Parathyroid adenoma (tissue), 2 donors: Measurements from ENCODE around the gene OSR1.

Experiments used
- H2AFZ ChIP-seq: fragments of 300-600 bp; sonication (generic); one replicate; pipeline ENCODE4 v1.7.0; 2017; ENCODE audit warnings: antibody characterized with exemption, mild to moderate bottlenecking
- H3K27ac ChIP-seq: fragments of 300-600 bp; sonication (generic); one replicate; pipeline ENCODE4 v1.7.0; 2017
- H3K27me3 ChIP-seq: fragments of 300-600 bp; sonication (generic); one replicate; pipeline ENCODE4 v1.7.0; 2017; ENCODE audit warnings: low read length; ENCODE audit not compliant: control insufficient read depth, insufficient read depth
- H3K36me3 ChIP-seq: fragments of 300-600 bp; sonication (generic); one replicate; pipeline ENCODE4 v1.7.0; 2017; ENCODE audit warnings: low read length; ENCODE audit not compliant: control insufficient read depth, insufficient read depth
- H3K4me1 ChIP-seq: fragments of 300-600 bp; sonication (generic); one replicate; pipeline ENCODE4 v1.7.0; 2017; ENCODE audit warnings: control low read depth
- H3K4me2 ChIP-seq: fragments of 300-600 bp; sonication (generic); one replicate; pipeline ENCODE4 v1.7.0; 2017; ENCODE audit warnings: low read length
- H3K4me3 ChIP-seq: fragments of 300-600 bp; sonication (generic); one replicate; pipeline ENCODE4 v1.7.0; 2017; ENCODE audit warnings: low read depth, low read length
- H3K79me2 ChIP-seq: fragments of 300-600 bp; sonication (generic); one replicate; pipeline ENCODE4 v1.7.0; 2017; ENCODE audit warnings: control low read depth
- H3K9ac ChIP-seq: fragments of 300-600 bp; sonication (generic); one replicate; pipeline ENCODE4 v1.7.0; 2017; ENCODE audit warnings: mild to moderate bottlenecking
- H3K9me3 ChIP-seq: fragments of 300-600 bp; sonication (generic); one replicate; pipeline ENCODE4 v1.7.0; 2017; ENCODE audit warnings: low read length; ENCODE audit not compliant: control insufficient read depth
- CTCF ChIP-seq: fragments of 300-600 bp; sonication (generic); IDR thresholded peaks from one replicate; pipeline ENCODE4 v1.7.0; 2017; ENCODE audit warnings: antibody characterized with exemption, mild to moderate bottlenecking
- donor health status: primary hyperparathyroidism.

The OSR1 gene

GRCh38 chr2:19346983-19347618, 11.3 kb downstream of the OSR1 start:
- H3K9me3 ChIP-seq = no peaks in the 10 kb centered on the region
- H3K4me1 ChIP-seq = peaks cover 4% of the 10 kb centered on the region
- H3K79me2 ChIP-seq = peaks cover 4% of the 10 kb centered on the region
- H3K27me3 ChIP-seq = peaks cover 8% of the 10 kb centered on the region
- H3K4me3 ChIP-seq = peak overlapping the region; percentile 80
- H3K4me2 ChIP-seq = peak overlapping the region; percentile 70
- H2AFZ ChIP-seq = peak overlapping the region; percentile 97
- peak overlapping the region; percentile 87 for H3K27ac ChIP-seq
- no peaks in the 10 kb centered on the region for H3K36me3 ChIP-seq
- no peak for TF ChIP-seq CTCF
- peak overlapping the region; percentile 68 for H3K9ac ChIP-seq

- Histone ChIP-seq H2AFZ (no peak overlapping the region), H3K27ac (no peak overlapping the region), H3K36me3 (no peaks in the 10 kb centered on the region), H3K4me1 (no peaks in the 10 kb centered on the region), H3K9ac (no peak overlapping the region), H3K79me2 (peaks cover 5% of the 10 kb centered on the region), H3K4me2 (no peak overlapping the region), H3K27me3 (no peaks in the 10 kb centered on the region), H3K9me3 (no peaks in the 10 kb centered on the region), H3K4me3 (no peak overlapping the region)
- no peak for TF ChIP-seq CTCF
Measured at GRCh38 chr2:19337742-19338141, 20.7 kb downstream of the OSR1 start.

- H2AFZ ChIP-seq = no peak overlapping the region
- no peak overlapping the region for H3K4me3 ChIP-seq
- no peaks in the 10 kb centered on the region for H3K27me3 ChIP-seq
- H3K9me3 ChIP-seq = no peaks in the 10 kb centered on the region
- H3K4me2 ChIP-seq = no peak overlapping the region
- H3K4me1 ChIP-seq = no peaks in the 10 kb centered on the region
- no peaks in the 10 kb centered on the region for H3K36me3 ChIP-seq
- H3K79me2 ChIP-seq = peaks cover 6% of the 10 kb centered on the region
- H3K27ac ChIP-seq = no peak overlapping the region
- TF ChIP-seq CTCF = no peak
- H3K9ac ChIP-seq = no peak overlapping the region
Measured at GRCh38 chr2:19337202-19337601, 21.2 kb downstream of the OSR1 start.

- no peak overlapping the region for H3K4me3 ChIP-seq
Measured at GRCh38 chr2:19336781-19337180, 21.6 kb downstream of the OSR1 start.

More at GRCh38 chr2:19336781-19337180, 21.6 kb downstream of the OSR1 start:
- H3K79me2 ChIP-seq = peaks cover 6% of the 10 kb centered on the region
- no peaks in the 10 kb centered on the region for H3K9me3 ChIP-seq
- no peaks in the 10 kb centered on the region for H3K27me3 ChIP-seq
- no peak overlapping the region for H3K4me2 ChIP-seq
- H3K4me1 ChIP-seq = no peaks in the 10 kb centered on the region
- no peaks in the 10 kb centered on the region for H3K36me3 ChIP-seq
- H3K27ac ChIP-seq = no peak overlapping the region
- no peak overlapping the region for H3K9ac ChIP-seq
- no peak for TF ChIP-seq CTCF
- no peak overlapping the region for H2AFZ ChIP-seq
